Liver (tissue), 9 donors: ENCODE data around the gene GRWD1. TPM values are rescaled to one million over a fixed set of nuclear protein-coding genes. Genes with fewer than 3 reads are reported as not detected.
A peak's percentile ranks its signal among the peaks of the same experiment; 100 is the strongest.

ENCODE experiments used
- DNase-seq: peaks from one replicate; pipeline ENCODE4 v3.0.0-alpha.2; 2017; ENCODE audit warnings: low spot score
- H3K27ac ChIP-seq, 2 donors: one replicate each; pipeline ENCODE4 v1.7.0; 2013; ENCODE audit warnings: inconsistent platforms in 2 of 2, low read length in 2 of 2, control low read depth in 1 of 2, low read depth in 1 of 2, mild to moderate bottlenecking in 1 of 2
- H3K27me3 ChIP-seq, 4 donors: one replicate each; pipeline versions ENCODE4 v1.6.1 to v1.7.0; 2013; ENCODE audit warnings: low read length in 3 of 4, inconsistent platforms in 1 of 4, mild to moderate bottlenecking in 1 of 4, moderate library complexity in 1 of 4; ENCODE audit not compliant: control insufficient read depth in 4 of 4, insufficient read depth in 4 of 4
- H3K36me3 ChIP-seq, 4 donors: one replicate each; pipeline versions ENCODE4 v1.6.1 to v1.7.0; 2013; ENCODE audit warnings: low read length in 3 of 4, mild to moderate bottlenecking in 3 of 4, low read depth in 1 of 4, moderate library complexity in 1 of 4; ENCODE audit not compliant: control insufficient read depth in 4 of 4, insufficient read depth in 3 of 4
- H3K4me1 ChIP-seq, 4 donors: one replicate each; pipeline versions ENCODE4 v1.6.1 to v1.7.0; 2013; ENCODE audit warnings: low read length in 3 of 4, mild to moderate bottlenecking in 3 of 4, moderate library complexity in 1 of 4; ENCODE audit not compliant: control insufficient read depth in 4 of 4, insufficient read depth in 4 of 4
- H3K4me3 ChIP-seq, 3 donors: one replicate each; pipeline versions ENCODE4 v1.6.1 to v1.7.0; 2013; ENCODE audit warnings: low read length in 3 of 3, control low read depth in 1 of 3, low read depth in 1 of 3, mild to moderate bottlenecking in 1 of 3
- H3K9ac ChIP-seq, 2 donors: one replicate each; pipeline ENCODE4 v1.7.0; 2013; ENCODE audit warnings: low read length in 2 of 2, mild to moderate bottlenecking in 2 of 2, moderate library complexity in 2 of 2, control low read depth in 1 of 2, low read depth in 1 of 2
- H3K9me3 ChIP-seq, 4 donors: one replicate each; pipeline versions ENCODE4 v1.6.1 to v1.7.0; 2013; ENCODE audit warnings: low read length in 3 of 4; ENCODE audit not compliant: control insufficient read depth in 4 of 4
- EGR1 ChIP-seq, 2 donors: IDR thresholded peaks; 2 replicates each; pipeline ENCODE4 v1.6.1; 2016 to 2018; ENCODE audit warnings: antibody characterized with exemption in 2 of 2, low read depth in 2 of 2
- FOXA1 ChIP-seq: IDR thresholded peaks from 2 replicates; pipeline ENCODE4 v1.6.1; 2016; ENCODE audit warnings: antibody characterized with exemption
- FOXA2 ChIP-seq: IDR thresholded peaks from 2 replicates; pipeline ENCODE4 v1.6.1; 2016; ENCODE audit warnings: antibody characterized with exemption
- GABPA ChIP-seq, 2 donors: IDR thresholded peaks in 1 of 2; conservative IDR thresholded peaks in 1 of 2; 2 replicates each; pipeline ENCODE4 v1.6.1; 2016; ENCODE audit warnings: antibody characterized with exemption in 2 of 2, mild to moderate bottlenecking in 1 of 2, moderate library complexity in 1 of 2
- HNF4A ChIP-seq, 2 donors: conservative IDR thresholded peaks; 2 replicates each; pipeline ENCODE4 v1.6.1; 2016; ENCODE audit warnings: antibody characterized with exemption in 2 of 2, mild to moderate bottlenecking in 2 of 2
- HNF4G ChIP-seq: IDR thresholded peaks from 2 replicates; pipeline ENCODE4 v1.6.1; 2016; ENCODE audit warnings: antibody characterized with exemption
- JUND ChIP-seq, 2 donors: IDR thresholded peaks; 2 replicates each; pipeline ENCODE4 v1.6.1; 2016; ENCODE audit warnings: antibody characterized with exemption in 2 of 2
- MAX ChIP-seq: IDR thresholded peaks from 2 replicates; pipeline ENCODE4 v1.6.1; 2016; ENCODE audit warnings: antibody characterized with exemption
- NR2F2 ChIP-seq: IDR thresholded peaks from 2 replicates; pipeline ENCODE4 v1.6.1; 2016; ENCODE audit warnings: antibody characterized with exemption
- RAD21 ChIP-seq, 2 donors: IDR thresholded peaks; 2 replicates each; pipeline ENCODE4 v1.6.1; 2016; ENCODE audit warnings: antibody characterized with exemption in 2 of 2, mild to moderate bottlenecking in 2 of 2
- RXRA ChIP-seq, 2 donors: IDR thresholded peaks; 2 replicates each; pipeline ENCODE4 v1.6.1; 2017 to 2018; ENCODE audit warnings: antibody characterized with exemption in 2 of 2, mild to moderate bottlenecking in 1 of 2
- SP1 ChIP-seq: IDR thresholded peaks from 2 replicates; pipeline ENCODE4 v1.6.1; 2018; ENCODE audit warnings: antibody characterized with exemption, mild to moderate bottlenecking
- TAF1 ChIP-seq: conservative IDR thresholded peaks from 2 replicates; pipeline ENCODE4 v1.6.1; 2016; ENCODE audit warnings: antibody characterized with exemption, mild to moderate bottlenecking
- YY1 ChIP-seq: IDR thresholded peaks from 2 replicates; pipeline ENCODE4 v1.6.1; 2016; ENCODE audit warnings: antibody characterized with exemption, mild to moderate bottlenecking
- WGBS: extraction: QIAGEN DNeasy Blood & Tissue Kit; methylation state at CpG from one replicate; pipeline ENCODE4 v1.1.7; 2013; 5-methylcytosine and 5-hydroxymethylcytosine counted together
- polyA plus RNA-seq, 2 donors: library from polyadenylated mRNA; stranded (reverse) in 1 of 2; unstranded in 1 of 2; fragments of 200-250 nt in 1 of 2; fragments of >200 nt in 1 of 2; fragmentation: Nextera tagmentation in 1 of 2; extraction: Ambion mirVana in 1 of 2; gene quantifications; one replicate each; pipeline versions ENCODE4 v1.2.1 to v1.2.3, GENCODE V29; 2013 to 2015
- total RNA-seq, 2 donors: library from RNA; depleted of rRNA; stranded (reverse); fragments of >200 nt; gene quantifications; one replicate each; pipeline ENCODE4 v1.2.3, GENCODE V29; 2014
- TF ChIP-seq, protein P1 (sequence below): IDR thresholded peaks from 2 replicates; pipeline ENCODE4 v1.6.1; 2016; ENCODE audit warnings: antibody characterized with exemption, mild to moderate bottlenecking
- TF ChIP-seq, protein P2 (sequence below): IDR thresholded peaks from 2 replicates; pipeline ENCODE4 v1.6.1; 2016; ENCODE audit warnings: antibody characterized with exemption
- TF ChIP-seq, protein P3 (sequence below): fragments of 150-350 bp; IDR thresholded peaks from 2 replicates; pipeline ENCODE4 v1.5.1; 2017; ENCODE audit warnings: improper control_type of control experiment, low read depth, low read length; ENCODE audit not compliant: missing input control
- TF ChIP-seq, protein P4 (sequence below): IDR thresholded peaks from 2 replicates; pipeline ENCODE4 v1.6.1; 2016; ENCODE audit warnings: antibody characterized with exemption
- donor health status: healthy.
- donor health status: healthy.
- donor health status: healthy.
- donor health status: healthy.
- donor health status: healthy.

GRWD1 gene
- total and polyA plus RNA-seq, 4 donors, result 7.1 to 31.7 (median 15.3) TPM

DNA sequence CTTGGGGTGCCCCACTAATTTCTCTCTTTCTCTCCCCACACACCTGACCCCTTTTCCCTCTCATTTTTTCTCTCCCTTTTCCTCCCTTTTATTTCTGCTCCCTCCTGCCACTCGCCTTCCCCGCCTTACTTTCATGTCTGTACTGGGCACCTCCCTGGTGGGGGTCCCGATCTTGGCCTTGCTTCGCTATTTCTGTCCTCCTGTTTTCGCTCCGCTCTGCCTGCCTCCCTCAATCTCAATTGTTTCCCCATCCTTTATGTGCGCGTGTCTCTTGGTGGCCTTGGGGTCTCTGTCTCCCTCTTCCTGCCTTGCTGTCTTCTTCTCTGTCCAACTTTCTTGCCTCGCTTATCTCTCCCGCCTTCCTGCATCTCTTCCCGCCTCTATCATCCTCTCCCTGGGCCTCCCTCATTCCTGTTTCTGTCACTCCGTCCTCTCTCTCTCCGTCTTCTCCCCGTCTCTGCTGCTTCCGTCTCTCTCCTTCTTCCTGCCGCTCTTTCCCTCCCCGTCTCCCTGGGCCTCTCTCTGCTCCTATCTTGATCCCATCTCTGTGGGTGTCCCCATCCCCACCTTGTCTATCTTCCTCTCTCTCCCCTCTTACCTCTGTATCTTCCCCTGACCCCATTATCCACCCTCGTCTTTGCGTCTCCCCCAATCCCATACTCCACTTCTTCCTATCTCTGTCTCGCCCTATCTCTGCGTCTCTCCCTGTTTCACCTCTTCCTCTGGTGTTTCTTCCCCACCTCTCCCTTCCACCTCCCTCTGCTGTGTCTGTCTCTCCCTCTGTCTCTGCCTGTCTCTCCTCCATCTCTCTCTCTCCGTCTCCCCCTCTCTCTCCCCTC is 48.3 kb upstream of the GRWD1 start (continued):
- TF ChIP-seq, protein P1, sequence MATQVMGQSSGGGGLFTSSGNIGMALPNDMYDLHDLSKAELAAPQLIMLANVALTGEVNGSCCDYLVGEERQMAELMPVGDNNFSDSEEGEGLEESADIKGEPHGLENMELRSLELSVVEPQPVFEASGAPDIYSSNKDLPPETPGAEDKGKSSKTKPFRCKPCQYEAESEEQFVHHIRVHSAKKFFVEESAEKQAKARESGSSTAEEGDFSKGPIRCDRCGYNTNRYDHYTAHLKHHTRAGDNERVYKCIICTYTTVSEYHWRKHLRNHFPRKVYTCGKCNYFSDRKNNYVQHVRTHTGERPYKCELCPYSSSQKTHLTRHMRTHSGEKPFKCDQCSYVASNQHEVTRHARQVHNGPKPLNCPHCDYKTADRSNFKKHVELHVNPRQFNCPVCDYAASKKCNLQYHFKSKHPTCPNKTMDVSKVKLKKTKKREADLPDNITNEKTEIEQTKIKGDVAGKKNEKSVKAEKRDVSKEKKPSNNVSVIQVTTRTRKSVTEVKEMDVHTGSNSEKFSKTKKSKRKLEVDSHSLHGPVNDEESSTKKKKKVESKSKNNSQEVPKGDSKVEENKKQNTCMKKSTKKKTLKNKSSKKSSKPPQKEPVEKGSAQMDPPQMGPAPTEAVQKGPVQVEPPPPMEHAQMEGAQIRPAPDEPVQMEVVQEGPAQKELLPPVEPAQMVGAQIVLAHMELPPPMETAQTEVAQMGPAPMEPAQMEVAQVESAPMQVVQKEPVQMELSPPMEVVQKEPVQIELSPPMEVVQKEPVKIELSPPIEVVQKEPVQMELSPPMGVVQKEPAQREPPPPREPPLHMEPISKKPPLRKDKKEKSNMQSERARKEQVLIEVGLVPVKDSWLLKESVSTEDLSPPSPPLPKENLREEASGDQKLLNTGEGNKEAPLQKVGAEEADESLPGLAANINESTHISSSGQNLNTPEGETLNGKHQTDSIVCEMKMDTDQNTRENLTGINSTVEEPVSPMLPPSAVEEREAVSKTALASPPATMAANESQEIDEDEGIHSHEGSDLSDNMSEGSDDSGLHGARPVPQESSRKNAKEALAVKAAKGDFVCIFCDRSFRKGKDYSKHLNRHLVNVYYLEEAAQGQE, result no peak
- TF ChIP-seq FOXA1, result no peak
- TF ChIP-seq SP1, result no peak
- no peak for TF ChIP-seq GABPA (IDR thresholded peaks at IDR 0.05 in 1 of 2, conservative IDR thresholded peaks at IDR 0.05 in 1 of 2)
- TF ChIP-seq TAF1, result no peak
- TF ChIP-seq JUND (IDR thresholded peaks at IDR 0.05), result no peak
- TF ChIP-seq MAX, result no peak
- TF ChIP-seq YY1, result no peak

GRCh38 chr19:48398102-48398374 is 47.7 kb upstream of the GRWD1 start:
- no peaks in the 10 kb centered on the region for H3K36me3 ChIP-seq
- no peak for TF ChIP-seq GABPA (IDR thresholded peaks at IDR 0.05 in 1 of 2, conservative IDR thresholded peaks at IDR 0.05 in 1 of 2)
- no peak for TF ChIP-seq FOXA1
- TF ChIP-seq, protein P2, sequence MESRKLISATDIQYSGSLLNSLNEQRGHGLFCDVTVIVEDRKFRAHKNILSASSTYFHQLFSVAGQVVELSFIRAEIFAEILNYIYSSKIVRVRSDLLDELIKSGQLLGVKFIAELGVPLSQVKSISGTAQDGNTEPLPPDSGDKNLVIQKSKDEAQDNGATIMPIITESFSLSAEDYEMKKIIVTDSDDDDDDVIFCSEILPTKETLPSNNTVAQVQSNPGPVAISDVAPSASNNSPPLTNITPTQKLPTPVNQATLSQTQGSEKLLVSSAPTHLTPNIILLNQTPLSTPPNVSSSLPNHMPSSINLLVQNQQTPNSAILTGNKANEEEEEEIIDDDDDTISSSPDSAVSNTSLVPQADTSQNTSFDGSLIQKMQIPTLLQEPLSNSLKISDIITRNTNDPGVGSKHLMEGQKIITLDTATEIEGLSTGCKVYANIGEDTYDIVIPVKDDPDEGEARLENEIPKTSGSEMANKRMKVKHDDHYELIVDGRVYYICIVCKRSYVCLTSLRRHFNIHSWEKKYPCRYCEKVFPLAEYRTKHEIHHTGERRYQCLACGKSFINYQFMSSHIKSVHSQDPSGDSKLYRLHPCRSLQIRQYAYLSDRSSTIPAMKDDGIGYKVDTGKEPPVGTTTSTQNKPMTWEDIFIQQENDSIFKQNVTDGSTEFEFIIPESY, result no peak
- no peak for TF ChIP-seq NR2F2
- TF ChIP-seq, protein P3, sequence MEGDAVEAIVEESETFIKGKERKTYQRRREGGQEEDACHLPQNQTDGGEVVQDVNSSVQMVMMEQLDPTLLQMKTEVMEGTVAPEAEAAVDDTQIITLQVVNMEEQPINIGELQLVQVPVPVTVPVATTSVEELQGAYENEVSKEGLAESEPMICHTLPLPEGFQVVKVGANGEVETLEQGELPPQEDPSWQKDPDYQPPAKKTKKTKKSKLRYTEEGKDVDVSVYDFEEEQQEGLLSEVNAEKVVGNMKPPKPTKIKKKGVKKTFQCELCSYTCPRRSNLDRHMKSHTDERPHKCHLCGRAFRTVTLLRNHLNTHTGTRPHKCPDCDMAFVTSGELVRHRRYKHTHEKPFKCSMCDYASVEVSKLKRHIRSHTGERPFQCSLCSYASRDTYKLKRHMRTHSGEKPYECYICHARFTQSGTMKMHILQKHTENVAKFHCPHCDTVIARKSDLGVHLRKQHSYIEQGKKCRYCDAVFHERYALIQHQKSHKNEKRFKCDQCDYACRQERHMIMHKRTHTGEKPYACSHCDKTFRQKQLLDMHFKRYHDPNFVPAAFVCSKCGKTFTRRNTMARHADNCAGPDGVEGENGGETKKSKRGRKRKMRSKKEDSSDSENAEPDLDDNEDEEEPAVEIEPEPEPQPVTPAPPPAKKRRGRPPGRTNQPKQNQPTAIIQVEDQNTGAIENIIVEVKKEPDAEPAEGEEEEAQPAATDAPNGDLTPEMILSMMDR, result no peak
- TF ChIP-seq YY1, result no peak
- TF ChIP-seq SP1, result no peak
- TF ChIP-seq HNF4A (conservative IDR thresholded peaks at IDR 0.05), result no peak
- no peak for TF ChIP-seq FOXA2
- no peak for TF ChIP-seq HNF4G
- TF ChIP-seq, protein P4, sequence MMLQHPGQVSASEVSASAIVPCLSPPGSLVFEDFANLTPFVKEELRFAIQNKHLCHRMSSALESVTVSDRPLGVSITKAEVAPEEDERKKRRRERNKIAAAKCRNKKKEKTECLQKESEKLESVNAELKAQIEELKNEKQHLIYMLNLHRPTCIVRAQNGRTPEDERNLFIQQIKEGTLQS, result no peak
- TF ChIP-seq RXRA (IDR thresholded peaks at IDR 0.05), result no peak
- no peak for TF ChIP-seq TAF1
- TF ChIP-seq RAD21 (IDR thresholded peaks at IDR 0.05), result no peak
- TF ChIP-seq EGR1 (IDR thresholded peaks at IDR 0.05; ENCODE audit: low read depth in 2 of 2), result no peak
- TF ChIP-seq, protein P1, result no peak
- peaks cover 0 to 20% (median 14%) of the 10 kb centered on the region in 4 donors for H3K27me3 ChIP-seq
- peak overlapping the region in 1 of 3 donors; percentile 36 for H3K4me3 ChIP-seq
- H3K4me1 ChIP-seq, result peaks cover 0 to 8% (median 4%) of the 10 kb centered on the region in 4 donors
- WGBS, result 5% methylated on average over 17 of the region's 17 CpGs
- DNase-seq, result no peak
- no peak overlapping the region for H3K9ac ChIP-seq
- no peaks in the 10 kb centered on the region for H3K9me3 ChIP-seq
- H3K27ac ChIP-seq, result no peak overlapping the region
